ENCODE data around the gene MYO6.

Gene MYO6

DNA sequence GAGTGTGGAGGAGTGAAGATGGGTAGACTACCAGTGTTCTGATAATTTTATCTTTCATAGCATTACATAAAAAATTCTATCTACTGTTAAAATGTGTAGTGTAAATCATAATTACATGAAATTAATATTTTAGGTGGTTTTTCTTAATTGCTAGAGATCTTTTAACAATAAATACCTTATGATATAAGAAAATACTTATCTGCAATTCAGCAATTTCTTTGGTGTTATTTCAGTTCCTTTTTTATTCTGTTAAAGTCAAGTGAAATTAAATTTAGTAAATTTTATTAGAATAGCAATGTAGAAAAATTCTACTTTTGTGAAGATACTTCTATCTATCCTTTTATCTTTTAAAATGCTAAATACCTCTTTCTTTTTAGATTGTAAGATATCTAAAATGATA, 219.1 kb downstream of the MYO6 start:
- DNase-seq = no peak
